ENCODE data around the gene CYP26B1. TPM values are rescaled to one million over a fixed set of nuclear protein-coding genes. Genes with fewer than 3 reads are reported as not detected.

CYP26B1 gene
- total and polyA plus RNA-seq, 2 donors from 2014 or later: 2.5 to 3.1 TPM

GRCh38 chr2:72130659-72131360 lies 16.9 kb downstream of the CYP26B1 start:
- Histone ChIP-seq H3K4me1 (ENCODE audit: control insufficient read depth in 2 of 3, insufficient read depth in 2 of 3, low read depth in 1 of 3, low read length in 3 of 3) (no peaks in the 10 kb centered on the region), H3K9me3 (ENCODE audit: control insufficient read depth in 2 of 3, insufficient read depth in 1 of 3, low read length in 3 of 3) (no peaks in the 10 kb centered on the region), H3K9ac (ENCODE audit: low read length in 3 of 3) (no peak overlapping the region), H3K27me3 (ENCODE audit: control insufficient read depth, insufficient read depth, low read length) (no peaks in the 10 kb centered on the region), H3K36me3 (ENCODE audit: control insufficient read depth in 2 of 3, insufficient read depth in 3 of 3, low read length in 3 of 3) (no peaks in the 10 kb centered on the region), H3K27ac (ENCODE audit: low read depth in 2 of 2, low read length in 2 of 2) (no peak overlapping the region), H3K4me3 (ENCODE audit: low read length in 3 of 3) (no peak overlapping the region)
- intact Hi-C loops (cut with DNase I): no loop called here
- FAIRE-seq (no peak), DNase-seq (peak in 2 of 5 donors; percentile 11 to 26)
- TF ChIP-seq CTCF (IDR thresholded peaks at IDR 0.05; ENCODE audit: borderline replicate concordance, extremely low read depth, insufficient read depth): no peak

GRCh38 chr2:72129681-72130340 lies 17.9 kb downstream of the CYP26B1 start:
- Histone ChIP-seq H3K4me3 (ENCODE audit: low read length in 3 of 3) (no peak overlapping the region), H3K4me1 (ENCODE audit: control insufficient read depth in 2 of 3, insufficient read depth in 2 of 3, low read depth in 1 of 3, low read length in 3 of 3) (no peaks in the 10 kb centered on the region), H3K9me3 (ENCODE audit: control insufficient read depth in 2 of 3, insufficient read depth in 1 of 3, low read length in 3 of 3) (no peaks in the 10 kb centered on the region), H3K27me3 (ENCODE audit: control insufficient read depth, insufficient read depth, low read length) (no peaks in the 10 kb centered on the region), H3K27ac (ENCODE audit: low read depth in 2 of 2, low read length in 2 of 2) (no peak overlapping the region), H3K9ac (ENCODE audit: low read length in 3 of 3) (no peak overlapping the region), H3K36me3 (ENCODE audit: control insufficient read depth in 2 of 3, insufficient read depth in 3 of 3, low read length in 3 of 3) (no peaks in the 10 kb centered on the region)
- FAIRE-seq: no peak
- intact Hi-C loops (cut with DNase I): no loop called here
- no peak for DNase-seq
- no peak for TF ChIP-seq CTCF (IDR thresholded peaks at IDR 0.05; ENCODE audit: borderline replicate concordance, extremely low read depth, insufficient read depth)

- no peak for TF ChIP-seq CTCF (IDR thresholded peaks at IDR 0.05; ENCODE audit: borderline replicate concordance, extremely low read depth, insufficient read depth)
- Histone ChIP-seq H3K4me3 (ENCODE audit: low read length in 3 of 3) (no peak overlapping the region), H3K27ac (ENCODE audit: low read depth in 2 of 2, low read length in 2 of 2) (no peak overlapping the region), H3K4me1 (ENCODE audit: control insufficient read depth in 2 of 3, insufficient read depth in 2 of 3, low read depth in 1 of 3, low read length in 3 of 3) (no peaks in the 10 kb centered on the region), H3K27me3 (ENCODE audit: control insufficient read depth, insufficient read depth, low read length) (no peaks in the 10 kb centered on the region), H3K36me3 (ENCODE audit: control insufficient read depth in 2 of 3, insufficient read depth in 3 of 3, low read length in 3 of 3) (no peaks in the 10 kb centered on the region), H3K9me3 (ENCODE audit: control insufficient read depth in 2 of 3, insufficient read depth in 1 of 3, low read length in 3 of 3) (no peaks in the 10 kb centered on the region), H3K9ac (ENCODE audit: low read length in 3 of 3) (no peak overlapping the region)
- DNase-seq (no peak), FAIRE-seq (no peak)
- intact Hi-C loops (cut with DNase I): no loop called here
Measured at GRCh38 chr2:72128843-72129227, 18.8 kb downstream of the CYP26B1 start.

Measured in kidney (tissue), 14 donors.